ENCODE results near the gene CDH22.

Gene CDH22

DNA sequence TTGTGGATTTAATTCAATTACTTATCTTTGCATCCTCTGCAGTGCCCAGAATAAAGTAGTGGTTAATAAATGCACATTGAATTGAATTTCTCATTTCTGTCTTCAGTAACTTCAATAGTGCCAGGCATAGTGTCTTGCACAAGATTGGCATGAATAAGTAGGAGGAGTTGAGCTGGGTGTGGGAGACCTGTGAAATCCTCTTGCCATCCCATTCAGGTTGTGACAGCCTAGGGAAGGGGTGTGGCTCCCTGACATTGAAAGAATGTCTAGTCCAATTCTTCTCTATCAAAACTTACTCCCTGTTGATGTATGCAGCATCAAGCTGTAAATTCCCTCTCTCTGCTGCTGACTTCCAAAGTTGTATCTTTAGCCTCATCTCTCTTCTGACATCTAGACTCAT is 73.2 kb downstream of the CDH22 start:
- no peak for DNase-seq

DNA sequence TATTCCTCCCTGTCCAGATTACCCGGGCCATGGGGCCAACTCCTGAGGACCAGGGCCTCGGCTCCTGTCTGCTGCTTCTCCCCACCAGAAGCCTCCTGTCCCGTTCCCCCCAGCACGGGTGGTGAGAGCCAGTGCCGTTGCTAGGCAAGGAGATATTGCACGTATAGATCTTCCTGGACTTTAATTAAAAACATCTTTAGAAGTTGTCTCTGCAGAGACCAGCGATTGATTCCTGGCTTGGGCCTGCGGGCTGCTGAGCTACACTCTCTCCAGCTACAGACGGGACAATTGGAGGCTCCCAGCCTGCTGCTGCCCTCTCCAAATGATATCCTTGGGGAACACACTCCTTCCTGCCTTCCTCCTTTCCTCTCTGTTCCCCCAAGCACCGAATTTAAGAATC is 74.6 kb downstream of the CDH22 start:
- DNase-seq, result no peak

DNA sequence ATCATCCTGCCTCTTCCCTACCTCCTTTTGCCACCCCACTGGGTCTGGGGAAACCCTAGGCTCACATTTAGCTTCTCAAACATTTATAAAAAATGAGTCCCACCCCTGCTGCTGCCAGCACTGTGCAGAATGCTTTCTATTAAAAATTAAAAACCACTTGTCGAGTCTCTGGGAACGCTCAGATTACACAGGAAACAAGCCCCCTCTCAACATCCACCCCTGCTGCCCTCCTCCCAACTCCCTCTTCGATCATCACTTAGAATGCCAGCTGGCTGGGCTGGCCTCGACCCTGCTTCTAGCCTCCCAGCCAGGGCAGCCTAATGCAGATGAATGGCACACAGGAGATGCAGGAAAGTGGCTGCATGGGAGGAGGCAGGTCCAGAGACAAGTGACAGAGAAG is 75.8 kb downstream of the CDH22 start:
- no peak for DNase-seq

DNA sequence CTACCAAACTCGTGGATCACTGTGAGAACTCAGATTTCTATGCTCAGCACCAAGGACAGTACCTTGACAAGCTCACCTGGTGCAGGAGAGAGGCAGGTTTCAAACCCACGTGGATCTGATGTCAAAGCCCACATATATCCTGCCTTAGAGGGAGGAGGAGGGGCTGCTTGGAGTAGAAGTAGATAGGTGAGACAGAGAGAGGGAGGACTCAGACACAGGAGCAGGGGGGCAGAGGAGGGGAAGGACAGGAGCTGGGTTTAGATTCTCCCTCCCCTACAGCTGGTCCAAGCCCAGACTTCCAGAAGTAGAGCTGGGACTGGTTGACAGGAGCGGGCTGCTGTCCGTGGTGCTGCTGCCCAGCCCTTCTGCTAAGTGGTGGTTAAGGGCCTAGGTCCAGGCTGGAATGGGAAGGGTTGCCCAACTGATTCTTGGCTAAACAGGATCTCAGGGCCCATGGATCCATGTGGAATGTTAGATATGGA is 77.5 kb downstream of the CDH22 start:
- DNase-seq, result peak; percentile 57

DNA sequence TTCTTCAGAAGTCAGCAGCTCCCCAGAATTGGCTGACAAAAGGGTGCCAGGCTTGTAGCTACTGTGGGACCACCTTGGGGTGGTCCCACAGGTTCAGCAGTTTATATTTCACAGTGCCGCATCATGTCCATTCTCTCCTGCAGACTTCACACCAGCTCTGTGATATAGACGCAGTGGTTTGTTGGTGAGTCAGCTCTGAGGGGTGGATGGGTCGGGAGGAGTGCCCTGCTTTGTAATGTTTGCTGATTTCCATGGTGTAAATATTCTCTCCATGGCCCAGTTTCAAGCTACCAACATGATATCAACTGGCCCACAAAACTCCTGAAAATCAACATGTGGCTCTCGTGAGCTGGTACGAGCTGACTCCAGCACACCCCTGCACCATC is 78.2 kb downstream of the CDH22 start:
- DNase-seq, result no peak

DNA sequence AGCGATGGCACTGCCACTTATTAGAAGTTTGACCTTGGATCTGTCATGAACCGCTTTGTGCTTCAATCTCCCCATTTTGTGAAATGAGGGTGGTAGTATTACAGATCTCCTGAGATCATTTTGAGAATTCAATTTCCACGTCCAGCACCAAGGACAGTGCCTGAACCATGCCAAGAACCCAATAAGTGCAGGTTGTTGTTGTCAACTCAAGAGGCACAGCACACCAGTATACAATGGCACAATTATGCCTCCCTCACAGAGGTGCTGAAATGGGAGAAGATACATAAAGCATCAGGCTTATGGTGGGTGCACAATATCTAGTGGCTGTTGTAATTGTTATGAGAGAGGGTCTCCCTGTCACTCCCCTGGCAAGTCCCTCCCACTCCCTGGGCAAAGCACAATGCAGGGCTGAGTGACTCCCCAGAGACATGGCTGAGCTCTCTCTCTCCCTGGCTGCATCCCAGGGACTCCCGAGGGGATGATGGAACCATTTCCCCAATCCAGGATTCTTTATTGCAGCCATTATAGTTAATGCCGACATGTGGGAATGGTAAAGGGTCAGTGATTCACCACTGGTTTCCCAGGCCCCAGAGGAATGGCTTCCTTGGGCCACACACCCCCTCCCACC is 78.7 kb downstream of the CDH22 start:
- DNase-seq, result peak; percentile 32

DNA sequence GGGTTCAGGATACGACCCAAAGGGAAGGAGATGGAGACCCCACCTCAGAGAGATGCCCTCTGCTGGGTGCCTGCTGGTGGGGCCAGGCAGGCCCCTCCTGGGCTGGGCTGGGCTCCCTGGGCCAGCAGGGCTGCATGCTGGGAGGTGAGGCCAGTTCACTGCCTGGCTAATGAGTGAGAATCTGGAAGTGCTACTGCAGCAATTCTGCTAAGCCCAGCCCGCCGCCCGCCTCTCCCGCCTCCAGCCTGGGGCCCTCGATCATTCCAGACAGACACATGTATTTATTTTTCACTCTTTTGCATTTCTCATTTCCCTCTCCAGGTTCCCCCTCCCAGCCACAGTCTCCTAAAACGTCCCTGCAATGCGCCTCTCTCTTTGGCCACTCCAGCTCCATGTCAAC is 79.6 kb downstream of the CDH22 start:
- DNase-seq, result no peak

DNA sequence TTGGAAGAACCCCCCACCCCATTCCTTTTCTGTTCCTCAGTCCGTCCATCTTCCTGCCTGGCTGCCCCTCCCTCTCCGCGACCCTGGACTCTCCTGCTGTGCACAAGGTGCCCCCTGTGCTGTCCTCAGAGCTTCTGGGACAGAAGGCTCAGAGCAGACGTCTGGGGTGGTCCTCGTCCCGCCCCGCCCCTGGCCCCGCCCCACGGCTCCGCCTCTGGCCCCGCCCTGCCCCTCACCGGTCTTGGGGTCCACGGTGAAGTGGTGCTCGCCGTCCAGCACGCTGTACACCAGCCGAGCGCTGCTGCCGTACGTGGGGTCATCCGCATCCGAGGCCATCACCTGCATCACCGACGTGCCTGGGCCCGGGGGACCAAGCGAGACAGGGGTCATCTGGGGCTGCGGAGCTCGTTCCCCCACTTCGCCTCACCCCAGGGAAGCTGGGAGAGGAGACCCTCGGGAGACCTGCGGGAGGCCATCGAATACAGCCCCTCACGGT is 81.0 kb downstream of the CDH22 start:
- no peak for DNase-seq

DNA sequence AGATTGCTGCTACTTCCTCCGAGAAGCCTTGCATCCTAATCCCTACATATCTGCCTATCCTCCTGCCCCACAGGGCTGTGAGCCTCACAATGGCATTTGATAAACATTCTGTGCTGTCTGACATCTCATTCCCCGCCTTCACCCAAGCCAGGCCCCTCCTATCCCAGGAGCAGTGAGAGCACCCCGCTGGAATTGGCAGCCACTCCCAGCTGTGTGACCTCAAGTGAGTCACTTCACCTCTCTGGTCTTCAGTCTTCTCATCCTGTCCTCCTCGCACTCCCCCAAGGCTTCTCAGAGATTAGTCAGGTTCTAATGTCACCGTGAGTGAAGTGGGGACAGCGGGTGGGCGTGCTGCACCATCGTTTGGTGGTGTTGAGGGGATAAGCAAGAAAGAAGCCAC is 81.7 kb downstream of the CDH22 start:
- no peak for DNase-seq

DNA sequence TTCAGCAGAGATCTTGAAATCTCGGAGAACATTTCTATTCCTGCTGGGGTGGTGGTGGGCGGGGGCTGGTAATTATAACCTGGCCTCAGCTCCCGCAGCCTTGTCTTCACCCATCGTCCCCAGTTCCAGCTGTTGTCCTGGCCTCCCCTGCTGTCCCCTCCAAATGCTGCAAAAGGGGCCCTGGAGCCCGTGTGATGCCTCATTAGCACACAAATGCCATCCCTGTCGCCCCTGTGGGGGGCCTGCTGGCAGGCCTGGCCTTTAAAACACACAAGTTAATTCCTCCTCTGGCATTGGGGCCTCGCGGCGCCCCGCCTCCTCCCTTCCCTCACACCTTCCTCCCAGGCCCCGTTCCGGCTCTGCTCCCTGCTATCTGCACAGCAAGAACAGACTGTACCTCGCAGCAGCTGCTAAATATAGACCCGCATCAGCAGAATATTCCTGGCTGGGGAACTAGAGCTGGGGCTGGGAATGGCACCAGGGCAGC is 85.7 kb downstream of the CDH22 start:
- DNase-seq, result no peak

DNA sequence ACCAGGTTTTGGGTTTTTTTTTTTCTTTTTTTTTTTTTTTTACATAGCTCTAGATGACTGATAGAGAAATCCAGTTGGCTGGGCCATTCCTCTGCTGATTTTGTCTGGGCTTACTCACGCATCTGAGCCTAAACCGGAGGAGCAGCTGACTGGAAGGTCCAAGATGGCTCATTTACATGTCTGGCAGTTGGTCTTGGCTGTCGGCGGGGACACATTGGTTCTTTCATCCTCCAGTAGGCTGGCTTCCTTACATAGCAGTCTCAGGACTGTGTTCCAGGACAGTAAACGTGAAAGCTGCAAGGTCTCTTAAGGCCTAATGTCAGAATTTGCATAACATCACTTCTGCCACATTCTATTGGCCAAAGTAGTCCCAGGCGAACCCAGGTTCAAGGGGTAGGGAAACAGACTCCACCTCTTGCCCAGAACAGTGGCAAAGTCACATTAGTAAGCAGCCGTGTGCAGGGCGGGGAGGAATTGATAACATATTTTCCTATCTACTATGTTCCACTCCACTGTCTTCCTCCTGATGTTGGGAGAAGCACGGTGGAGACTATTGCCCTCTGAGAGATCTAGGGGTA is 87.0 kb downstream of the CDH22 start:
- peak; percentile 61 for DNase-seq

DNA sequence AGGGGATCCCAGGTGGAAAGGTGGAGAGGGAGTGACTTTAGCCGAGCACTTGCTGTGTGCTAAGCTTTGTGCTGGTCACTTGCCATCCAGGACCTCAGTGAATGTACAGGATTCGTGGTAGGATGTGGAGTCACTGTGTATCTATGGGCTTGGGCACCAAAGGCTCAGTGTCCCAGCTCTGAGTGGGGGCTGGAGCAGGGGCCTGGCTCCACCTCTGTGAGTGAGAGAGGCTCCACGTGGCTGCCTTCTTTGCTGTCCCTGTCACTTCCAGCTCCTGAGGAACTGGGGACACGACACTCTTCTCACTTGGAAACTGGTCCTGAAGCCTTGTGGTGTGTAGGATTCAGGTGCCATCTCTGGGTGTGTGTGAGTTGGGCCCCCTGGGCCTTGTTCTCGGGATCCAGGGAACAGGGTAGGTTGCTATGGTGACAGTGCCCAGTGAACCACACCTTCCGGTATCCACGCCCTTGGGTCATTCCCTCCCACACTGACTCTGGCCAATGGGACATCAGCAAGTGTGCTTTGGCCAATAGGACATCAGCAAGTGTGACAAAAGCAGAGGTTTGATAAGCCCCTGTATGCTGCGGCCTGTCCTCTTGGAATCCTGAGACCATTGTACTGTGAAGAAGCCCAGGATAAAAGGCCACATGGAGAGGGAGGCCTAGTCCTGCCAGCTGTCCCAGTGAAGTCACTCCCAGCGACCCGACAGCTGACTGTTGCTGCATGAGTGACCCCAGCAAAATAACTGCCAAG is 87.7 kb downstream of the CDH22 start:
- DNase-seq, result no peak

DNA sequence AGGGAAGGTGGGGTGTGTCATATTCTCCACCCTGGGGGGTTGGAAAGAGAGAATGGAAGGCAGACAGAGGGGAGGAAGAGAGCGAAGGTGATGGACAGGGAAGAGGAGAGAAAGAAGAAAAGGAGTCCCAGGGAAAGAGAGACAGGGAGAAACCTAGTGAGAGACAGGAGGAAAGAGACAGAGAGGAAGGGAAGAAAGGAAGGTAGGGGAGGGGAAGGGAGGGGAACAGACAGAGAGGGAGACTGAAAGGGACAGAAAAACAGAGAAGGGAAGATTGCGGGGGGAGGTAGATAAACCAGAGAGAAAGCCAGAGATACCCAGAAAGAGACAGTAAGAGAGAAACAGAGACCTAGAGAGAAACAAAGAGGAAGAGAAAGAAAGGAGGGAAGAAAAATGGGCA is 88.4 kb downstream of the CDH22 start:
- DNase-seq, result no peak

DNA sequence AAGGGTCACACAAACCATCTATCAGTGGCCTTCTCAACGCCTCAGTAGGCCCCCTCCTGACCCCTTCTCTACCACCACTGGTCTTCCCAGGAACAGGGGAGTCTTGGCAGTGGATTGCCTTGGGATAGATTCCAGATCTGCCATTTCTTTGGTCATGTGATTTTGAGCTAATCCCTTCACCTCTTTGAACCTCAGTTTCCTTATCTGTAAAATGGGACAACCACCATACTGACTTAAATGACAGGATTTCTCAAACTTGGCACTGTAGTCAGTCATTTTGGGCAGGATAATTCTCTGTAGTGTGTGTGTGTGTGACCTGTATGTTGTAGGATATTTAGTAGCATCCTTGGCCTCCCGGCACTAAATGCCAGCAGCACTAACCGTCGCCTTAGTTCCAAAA is 89.1 kb downstream of the CDH22 start:
- DNase-seq, result no peak

DNA sequence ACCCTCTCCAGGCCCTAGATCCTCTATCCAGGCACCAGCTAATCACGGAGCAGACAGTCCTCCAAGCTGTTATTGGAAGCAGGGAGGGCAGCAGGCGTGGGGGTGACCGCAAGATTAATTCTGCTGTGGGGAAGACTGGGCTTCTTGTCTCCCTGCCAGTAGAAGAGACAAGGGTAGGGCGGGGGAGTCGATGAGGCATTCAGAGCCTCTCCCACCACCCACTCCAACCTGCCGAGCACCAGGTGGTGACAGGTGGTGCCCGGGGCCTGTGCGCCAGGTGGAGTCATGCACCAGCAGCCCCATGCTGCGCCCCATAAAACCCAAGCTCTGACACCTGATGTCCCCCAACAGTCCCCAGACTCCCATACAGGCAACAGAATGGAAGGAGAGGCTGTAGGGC is 89.6 kb downstream of the CDH22 start:
- no peak for DNase-seq

DNA sequence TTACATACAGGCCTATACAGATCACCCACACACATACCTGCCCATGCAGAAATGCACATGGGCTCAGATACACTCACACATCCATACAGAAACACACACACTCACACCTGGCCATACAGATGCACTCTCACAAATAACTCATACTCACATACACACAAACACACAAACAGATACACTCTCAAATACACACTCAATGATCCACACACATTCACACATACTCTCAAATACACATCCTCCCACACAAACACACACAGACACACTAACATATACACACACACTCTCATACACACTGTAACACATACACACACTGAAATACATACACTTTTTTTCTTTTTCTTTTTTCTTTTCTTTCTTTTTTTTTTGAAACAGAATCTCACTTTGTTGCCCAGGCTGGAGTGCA is 90.7 kb downstream of the CDH22 start:
- DNase-seq, result no peak

DNA sequence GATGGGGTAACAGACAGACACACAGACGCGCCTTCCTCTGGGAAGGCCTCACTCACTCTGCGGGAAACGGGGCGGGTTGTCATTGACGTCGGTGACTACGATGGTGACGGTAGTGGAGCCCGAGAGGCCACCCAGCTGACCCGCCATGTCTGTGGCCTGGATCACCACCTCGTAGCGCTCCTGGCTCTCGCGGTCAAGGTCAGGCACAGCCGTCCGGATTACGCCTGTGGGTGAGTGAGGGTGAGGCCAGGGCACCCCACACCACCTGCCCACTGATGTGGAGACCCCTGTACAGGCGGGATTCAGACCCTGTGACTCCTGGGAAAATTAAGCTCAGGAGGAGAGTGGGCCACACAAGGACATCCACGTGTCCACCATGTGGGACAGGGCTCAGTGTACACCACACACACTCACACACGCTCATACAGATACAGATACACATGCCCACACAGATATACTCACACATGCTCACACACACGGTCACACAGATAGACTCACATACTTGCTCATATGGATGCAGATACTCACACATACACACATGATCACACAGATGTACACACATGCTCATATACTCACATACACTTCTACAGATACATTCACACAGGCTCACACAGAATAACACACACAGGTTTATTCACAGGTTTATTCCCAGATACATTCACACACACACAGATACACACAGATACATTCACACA is 91.4 kb downstream of the CDH22 start:
- no peak for DNase-seq

DNA sequence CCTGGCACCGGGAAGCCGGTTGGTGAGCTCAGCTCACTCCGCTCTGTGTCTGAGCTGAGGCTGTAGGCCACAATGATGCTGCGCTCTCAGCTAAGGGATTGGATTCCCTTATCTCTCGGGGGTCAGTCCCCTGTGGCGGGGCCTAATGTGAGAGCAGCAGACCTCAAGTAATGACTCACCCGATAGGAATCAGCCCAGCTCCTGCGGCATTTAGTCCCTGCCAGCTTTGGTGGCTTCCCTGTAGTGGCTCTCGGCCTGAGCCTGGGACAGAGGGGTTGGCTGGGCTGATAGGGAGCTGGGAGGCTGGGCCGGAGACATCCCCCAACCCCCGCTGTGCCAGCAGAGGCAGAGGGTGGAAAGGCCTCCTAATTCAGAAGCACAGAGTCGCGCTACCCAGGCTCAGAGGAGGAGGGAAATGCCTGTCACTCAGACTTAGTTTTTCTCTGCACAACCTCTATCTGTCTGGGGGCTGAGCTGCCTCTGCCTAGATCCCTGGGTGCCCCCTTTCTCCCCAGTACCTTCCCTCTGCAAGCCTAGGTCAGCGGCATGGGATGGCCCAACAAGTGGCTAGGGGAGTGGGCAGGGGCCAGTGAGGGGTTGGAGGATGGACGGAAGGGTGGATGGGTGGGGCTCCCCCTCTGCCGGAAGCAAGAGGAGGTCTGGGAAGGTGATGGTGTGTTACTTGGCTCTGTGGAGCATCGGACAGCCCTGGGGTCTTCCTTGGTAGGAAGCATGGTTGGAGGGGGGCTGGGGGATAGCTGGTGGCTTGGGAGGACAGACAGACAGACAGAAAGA is 92.2 kb downstream of the CDH22 start:
- peak; percentile 98 for DNase-seq

DNA sequence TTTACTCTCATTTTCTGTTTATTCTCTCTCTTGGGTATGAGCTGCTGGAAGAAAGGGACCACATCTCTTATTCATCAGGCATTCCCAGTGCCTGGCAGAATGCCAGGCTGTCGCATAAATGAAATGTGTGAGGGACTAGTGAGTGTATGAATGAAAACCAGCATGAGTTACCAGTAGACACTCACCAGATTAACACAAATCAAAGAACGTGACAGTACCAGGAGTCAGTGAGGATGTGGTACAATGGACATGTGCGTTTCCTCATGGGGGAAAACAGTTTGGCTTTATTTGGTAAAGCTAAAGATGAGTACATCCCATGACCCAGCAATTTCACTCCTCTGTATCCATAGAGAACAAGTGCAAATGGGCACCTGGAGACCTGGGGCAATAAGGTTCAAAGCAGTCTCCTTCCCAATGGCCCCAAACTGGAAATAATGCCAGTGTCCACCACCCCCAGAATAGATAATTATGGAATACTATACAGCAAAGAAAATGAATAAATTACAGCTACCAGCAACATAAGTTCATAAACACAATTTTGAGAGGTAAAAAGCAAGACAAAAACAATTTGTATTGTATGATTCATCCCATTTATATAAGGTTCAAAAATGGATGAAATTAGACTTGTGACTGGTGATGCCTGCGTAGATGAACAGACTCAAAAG is 93.3 kb downstream of the CDH22 start:
- DNase-seq, result no peak

DNA sequence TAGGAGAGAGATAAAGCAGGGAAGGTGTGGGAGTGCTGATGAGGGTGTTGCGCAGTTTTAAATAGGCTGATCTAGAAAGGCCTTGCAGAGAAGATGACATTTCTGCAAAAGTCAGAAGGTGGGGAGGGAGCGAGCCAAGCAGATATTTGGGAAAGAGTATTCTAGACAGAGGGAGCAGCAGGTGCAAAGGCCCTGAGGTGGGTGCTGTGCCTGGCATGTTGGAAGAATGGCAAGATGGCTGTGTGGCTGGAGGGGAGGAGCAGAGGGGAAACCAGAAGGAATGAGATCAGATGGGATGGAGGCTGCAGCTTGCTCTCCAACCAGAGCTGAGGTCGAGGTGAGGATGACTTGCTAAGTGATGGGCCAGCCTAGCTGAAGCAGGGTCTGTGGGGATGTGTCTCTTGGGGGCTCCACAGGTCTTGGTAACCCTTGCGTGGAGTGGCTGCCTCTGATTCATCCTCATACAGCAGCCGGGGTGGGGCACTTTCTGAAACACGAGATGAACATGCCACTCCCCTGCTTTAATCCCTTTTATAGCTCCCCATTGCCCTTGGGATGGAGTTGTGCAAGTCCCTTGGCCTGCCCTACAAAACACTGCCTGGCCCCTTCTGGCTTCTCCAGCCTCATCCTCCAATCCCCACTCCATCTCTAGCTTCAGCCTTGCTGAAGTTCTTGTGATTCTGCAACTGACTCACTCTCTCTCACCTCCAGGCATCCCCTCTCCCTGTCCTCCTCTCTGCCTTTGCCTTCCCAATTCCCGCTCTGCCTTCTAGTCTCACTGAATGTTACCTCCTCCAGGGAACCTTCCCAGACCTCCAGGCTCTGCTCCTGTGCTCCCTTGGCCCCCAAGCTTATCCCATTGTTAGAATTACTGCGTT is 94.1 kb downstream of the CDH22 start:
- DNase-seq, result no peak

DNA sequence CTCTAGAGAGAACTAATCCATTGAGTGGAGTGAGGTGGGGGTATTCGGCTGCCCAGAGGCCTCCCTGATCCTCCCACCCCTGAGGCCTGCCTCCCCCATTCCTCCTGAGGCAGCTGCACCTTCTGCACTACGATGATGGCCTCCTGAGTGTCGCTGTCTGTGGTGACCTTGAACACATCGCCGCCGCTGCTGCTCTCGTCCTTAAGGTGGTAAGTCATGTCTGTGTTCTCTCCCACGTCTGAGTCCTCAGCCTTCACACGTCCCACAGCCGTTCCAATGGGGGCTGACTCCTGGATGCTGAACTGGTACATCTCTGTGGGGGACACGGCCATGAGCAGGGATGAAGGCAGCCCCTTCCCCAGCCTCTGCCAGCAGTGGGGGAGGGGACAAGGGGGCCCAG is 95.4 kb downstream of the CDH22 start:
- DNase-seq, result no peak

All from hematopoietic multipotent progenitor cell treated with erythropoietin and hydrocortisone succinate and interleukin-3 and kit ligand, for 6 days (in vitro differentiated cells).